ENCODE data around the gene OPHN1. TPM values are rescaled to one million over a fixed set of nuclear protein-coding genes. Genes with fewer than 3 reads are reported as not detected.
A peak's percentile ranks its signal among the peaks of the same experiment; 100 is the strongest.

Gene OPHN1
- total RNA-seq, 1 donor from 2014 or later, result 7.8 TPM

DNA sequence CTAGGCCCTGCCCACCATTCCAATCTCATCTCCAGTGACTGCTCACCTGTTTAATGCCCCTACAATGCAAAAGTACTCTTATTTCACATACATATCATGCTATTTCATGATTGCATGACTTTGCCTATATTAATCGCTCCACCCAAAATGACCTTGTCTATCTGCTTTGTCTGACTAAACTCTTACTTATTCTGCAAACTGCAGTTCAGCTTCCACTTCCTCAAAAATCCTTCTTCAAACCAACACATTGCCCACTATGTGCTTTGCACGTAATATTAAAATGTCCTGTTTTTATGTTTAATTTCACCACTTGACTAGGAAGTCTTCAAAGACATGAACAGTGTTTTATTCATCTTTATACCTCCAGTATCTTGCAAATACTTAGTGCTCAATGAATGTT, 229.6 kb downstream of the OPHN1 start:
- peaks cover 11% of the 10 kb centered on the region for H3K4me1 Mint-ChIP-seq (ENCODE audit: low read depth, unreplicated experiment)
- H3K4me3 Mint-ChIP-seq (ENCODE audit: unreplicated experiment), result no peak overlapping the region
- H3K9me3 Mint-ChIP-seq (ENCODE audit: unreplicated experiment), result no peaks in the 10 kb centered on the region
- no peak overlapping the region for H3K27ac Mint-ChIP-seq (ENCODE audit: unreplicated experiment)
- TF ChIP-seq, protein P1, sequence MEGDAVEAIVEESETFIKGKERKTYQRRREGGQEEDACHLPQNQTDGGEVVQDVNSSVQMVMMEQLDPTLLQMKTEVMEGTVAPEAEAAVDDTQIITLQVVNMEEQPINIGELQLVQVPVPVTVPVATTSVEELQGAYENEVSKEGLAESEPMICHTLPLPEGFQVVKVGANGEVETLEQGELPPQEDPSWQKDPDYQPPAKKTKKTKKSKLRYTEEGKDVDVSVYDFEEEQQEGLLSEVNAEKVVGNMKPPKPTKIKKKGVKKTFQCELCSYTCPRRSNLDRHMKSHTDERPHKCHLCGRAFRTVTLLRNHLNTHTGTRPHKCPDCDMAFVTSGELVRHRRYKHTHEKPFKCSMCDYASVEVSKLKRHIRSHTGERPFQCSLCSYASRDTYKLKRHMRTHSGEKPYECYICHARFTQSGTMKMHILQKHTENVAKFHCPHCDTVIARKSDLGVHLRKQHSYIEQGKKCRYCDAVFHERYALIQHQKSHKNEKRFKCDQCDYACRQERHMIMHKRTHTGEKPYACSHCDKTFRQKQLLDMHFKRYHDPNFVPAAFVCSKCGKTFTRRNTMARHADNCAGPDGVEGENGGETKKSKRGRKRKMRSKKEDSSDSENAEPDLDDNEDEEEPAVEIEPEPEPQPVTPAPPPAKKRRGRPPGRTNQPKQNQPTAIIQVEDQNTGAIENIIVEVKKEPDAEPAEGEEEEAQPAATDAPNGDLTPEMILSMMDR (IDR thresholded peaks at IDR 0.05; ENCODE audit: partially characterized antibody, unreplicated experiment), result no peak
- H3K27me3 Mint-ChIP-seq (ENCODE audit: unreplicated experiment), result peaks cover 1% of the 10 kb centered on the region
- H3K36me3 Mint-ChIP-seq (ENCODE audit: unreplicated experiment), result no peaks in the 10 kb centered on the region
- no peak for DNase-seq

DNA sequence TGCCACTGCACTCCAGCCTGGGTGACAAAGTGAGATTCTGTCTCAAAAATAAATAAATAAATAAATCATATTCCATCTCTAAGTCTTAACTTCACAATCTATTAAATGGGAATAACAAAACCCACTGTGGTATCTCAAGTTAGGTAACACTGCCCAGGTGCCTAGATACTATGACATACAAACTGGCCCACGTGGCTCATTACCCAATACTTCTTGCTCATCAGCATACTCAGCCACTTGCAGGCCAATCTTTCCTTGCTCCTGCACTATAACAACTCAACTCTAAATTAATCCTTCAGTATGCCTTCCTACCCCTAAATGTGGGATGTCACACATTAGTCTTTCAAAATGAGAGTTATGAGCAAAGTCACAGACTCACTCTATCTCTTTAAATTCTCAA, 230.1 kb downstream of the OPHN1 start:
- Mint-ChIP-seq H3K4me3 (ENCODE audit: unreplicated experiment) (no peak overlapping the region), H3K9me3 (ENCODE audit: unreplicated experiment) (no peaks in the 10 kb centered on the region), H3K27ac (ENCODE audit: unreplicated experiment) (no peak overlapping the region), H3K27me3 (ENCODE audit: unreplicated experiment) (peaks cover 1% of the 10 kb centered on the region), H3K36me3 (ENCODE audit: unreplicated experiment) (no peaks in the 10 kb centered on the region), H3K4me1 (ENCODE audit: low read depth, unreplicated experiment) (peaks cover 11% of the 10 kb centered on the region)
- TF ChIP-seq, protein P1 (IDR thresholded peaks at IDR 0.05; ENCODE audit: partially characterized antibody, unreplicated experiment), result no peak
- no peak for DNase-seq

DNA sequence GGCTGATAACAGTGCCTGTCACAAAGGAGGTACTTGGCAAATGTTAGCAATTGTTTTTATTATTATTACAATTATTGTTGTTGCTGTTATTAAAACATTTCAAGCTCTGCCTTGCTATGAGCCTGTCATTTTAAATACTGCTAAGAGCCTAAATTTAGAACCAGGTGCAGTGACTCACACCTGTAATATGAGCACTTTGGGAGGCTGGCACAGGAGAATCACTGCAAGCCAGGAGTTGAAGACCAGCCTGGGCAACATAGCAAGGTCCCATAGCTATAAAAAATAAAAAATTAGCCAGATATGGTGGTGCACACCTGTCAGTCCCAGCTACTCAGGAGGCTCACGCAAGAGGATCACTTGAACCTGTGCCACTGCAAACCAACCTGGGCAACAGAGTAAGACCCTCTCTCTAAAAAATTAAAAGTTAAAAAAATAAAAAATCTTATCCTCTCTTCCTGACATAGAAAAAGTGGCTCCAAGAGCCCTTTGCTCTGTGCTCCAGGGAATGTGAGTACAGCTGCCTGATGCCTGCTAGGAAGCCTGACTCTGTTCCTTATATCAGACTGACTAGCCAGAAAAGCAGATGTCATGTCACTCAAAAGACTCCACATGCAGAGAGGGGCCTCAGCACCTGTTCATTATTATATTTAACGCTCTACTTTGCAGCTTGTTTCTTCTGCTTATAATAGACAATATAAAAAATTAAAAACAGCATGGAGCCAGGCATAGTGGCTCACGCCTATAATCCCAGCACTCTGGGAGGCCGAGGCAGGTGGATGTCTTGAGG, 234.0 kb downstream of the OPHN1 start:
- H3K4me1 Mint-ChIP-seq (ENCODE audit: low read depth, unreplicated experiment), result peaks cover 11% of the 10 kb centered on the region
- no peaks in the 10 kb centered on the region for H3K9me3 Mint-ChIP-seq (ENCODE audit: unreplicated experiment)
- no peak for DNase-seq
- no peaks in the 10 kb centered on the region for H3K27me3 Mint-ChIP-seq (ENCODE audit: unreplicated experiment)
- H3K36me3 Mint-ChIP-seq (ENCODE audit: unreplicated experiment), result no peaks in the 10 kb centered on the region
- TF ChIP-seq, protein P1 (IDR thresholded peaks at IDR 0.05; ENCODE audit: partially characterized antibody, unreplicated experiment), result no peak
- H3K27ac Mint-ChIP-seq (ENCODE audit: unreplicated experiment), result no peak overlapping the region
- no peak overlapping the region for H3K4me3 Mint-ChIP-seq (ENCODE audit: unreplicated experiment)

DNA sequence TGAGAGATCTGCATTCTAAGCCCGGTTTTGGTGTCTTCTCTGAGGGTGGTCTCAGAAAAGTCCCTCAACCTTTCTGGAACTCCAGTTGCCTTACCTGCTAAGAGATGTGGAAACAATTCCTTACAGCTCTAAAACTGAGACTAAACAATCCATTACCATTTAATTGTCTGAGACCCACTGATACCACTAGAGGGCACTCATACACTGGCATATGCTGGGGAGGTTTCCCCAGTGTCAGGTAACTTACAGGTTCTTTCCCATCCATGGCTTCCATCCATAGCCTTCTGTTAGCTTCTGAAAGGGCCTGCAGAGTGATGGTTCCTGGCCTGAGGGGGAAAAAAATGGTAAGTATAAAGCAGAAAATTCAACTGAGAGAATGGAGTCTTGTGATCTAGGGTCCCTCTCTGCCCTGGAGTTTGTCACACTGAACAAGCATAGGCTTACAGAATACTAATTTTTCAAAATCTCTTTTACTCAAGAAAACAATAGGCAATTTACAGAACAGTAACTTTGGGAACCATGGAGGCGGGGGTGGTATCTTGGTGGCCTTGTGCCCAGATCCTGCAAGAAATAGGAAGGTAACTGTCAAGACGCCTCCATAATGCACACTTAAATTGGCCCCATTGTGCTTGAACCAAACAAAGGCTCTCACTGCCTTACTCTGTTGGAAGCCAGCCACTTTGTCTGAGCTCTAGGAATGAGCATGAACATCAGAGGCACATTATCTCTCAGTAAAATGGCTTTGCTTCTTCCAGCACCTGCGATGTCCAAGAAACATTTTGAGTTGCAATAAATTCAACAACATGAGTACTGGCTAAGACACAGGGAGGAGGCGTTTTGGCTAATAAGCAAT, 236.1 kb downstream of the OPHN1 start:
- Mint-ChIP-seq H3K27ac (ENCODE audit: unreplicated experiment) (no peak overlapping the region), H3K27me3 (ENCODE audit: unreplicated experiment) (no peaks in the 10 kb centered on the region), H3K36me3 (ENCODE audit: unreplicated experiment) (no peaks in the 10 kb centered on the region), H3K9me3 (ENCODE audit: unreplicated experiment) (no peaks in the 10 kb centered on the region), H3K4me3 (ENCODE audit: unreplicated experiment) (no peak overlapping the region), H3K4me1 (ENCODE audit: low read depth, unreplicated experiment) (peaks cover 11% of the 10 kb centered on the region)
- DNase-seq, result peak; percentile 15
- TF ChIP-seq, protein P1 (IDR thresholded peaks at IDR 0.05; ENCODE audit: partially characterized antibody, unreplicated experiment), result peak; percentile 65

DNA sequence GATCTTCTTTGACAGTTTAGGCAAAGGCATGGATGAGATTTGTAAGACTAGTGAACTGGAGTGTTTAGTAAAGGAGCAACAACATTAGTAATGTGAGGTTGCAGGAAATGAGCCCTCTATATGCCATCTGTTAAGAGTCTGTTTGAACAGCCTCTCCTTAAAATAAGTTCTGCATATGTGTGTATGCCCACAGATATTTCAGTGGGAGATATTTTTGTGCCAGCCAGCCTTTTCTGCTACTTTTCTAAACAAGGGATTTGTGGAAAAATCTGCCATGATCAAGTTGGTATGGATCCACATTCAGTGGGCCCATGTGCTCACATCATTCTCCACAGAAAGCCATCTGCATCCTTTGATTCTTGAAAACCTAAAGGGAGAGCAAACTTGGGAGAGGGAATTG, 237.7 kb downstream of the OPHN1 start:
- no peak for DNase-seq
- no peak overlapping the region for H3K4me3 Mint-ChIP-seq (ENCODE audit: unreplicated experiment)
- no peak overlapping the region for H3K27ac Mint-ChIP-seq (ENCODE audit: unreplicated experiment)
- TF ChIP-seq, protein P1 (IDR thresholded peaks at IDR 0.05; ENCODE audit: partially characterized antibody, unreplicated experiment), result no peak
- no peaks in the 10 kb centered on the region for H3K4me1 Mint-ChIP-seq (ENCODE audit: low read depth, unreplicated experiment)
- H3K9me3 Mint-ChIP-seq (ENCODE audit: unreplicated experiment), result no peaks in the 10 kb centered on the region
- H3K36me3 Mint-ChIP-seq (ENCODE audit: unreplicated experiment), result no peaks in the 10 kb centered on the region
- no peaks in the 10 kb centered on the region for H3K27me3 Mint-ChIP-seq (ENCODE audit: unreplicated experiment)
